Stimulated activated CD8-positive, alpha-beta memory T cell treated with anti-CD3 and anti-CD28 coated beads, Interleukin-12 subunit alpha, Interleukin-12 subunit beta, amount 100 ng/mL, for 1 hour (primary cell): ENCODE results near the gene IL18R1.
"Not testable (repeated sequence)": the region's sequence is repeated elsewhere in the genome, so short reads cannot be mapped to it uniquely, and the experiment has no call there.

Source experiments
- DNase-seq: peaks from one replicate; pipeline ENCODE4 v3.0.0-alpha.2; 2020; ENCODE audit warnings: low read depth

Gene IL18R1, protein sequence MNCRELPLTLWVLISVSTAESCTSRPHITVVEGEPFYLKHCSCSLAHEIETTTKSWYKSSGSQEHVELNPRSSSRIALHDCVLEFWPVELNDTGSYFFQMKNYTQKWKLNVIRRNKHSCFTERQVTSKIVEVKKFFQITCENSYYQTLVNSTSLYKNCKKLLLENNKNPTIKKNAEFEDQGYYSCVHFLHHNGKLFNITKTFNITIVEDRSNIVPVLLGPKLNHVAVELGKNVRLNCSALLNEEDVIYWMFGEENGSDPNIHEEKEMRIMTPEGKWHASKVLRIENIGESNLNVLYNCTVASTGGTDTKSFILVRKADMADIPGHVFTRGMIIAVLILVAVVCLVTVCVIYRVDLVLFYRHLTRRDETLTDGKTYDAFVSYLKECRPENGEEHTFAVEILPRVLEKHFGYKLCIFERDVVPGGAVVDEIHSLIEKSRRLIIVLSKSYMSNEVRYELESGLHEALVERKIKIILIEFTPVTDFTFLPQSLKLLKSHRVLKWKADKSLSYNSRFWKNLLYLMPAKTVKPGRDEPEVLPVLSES

GRCh38 chr2:102355526-102356380 is at the start of gene IL18R1:
Gene IL18R1, plus strand, starts transcription at chr2:102355796. Its CDS starts 6,865 bp downstream, at chr2:102362661.
- DNase-seq = peak; percentile 36

DNA sequence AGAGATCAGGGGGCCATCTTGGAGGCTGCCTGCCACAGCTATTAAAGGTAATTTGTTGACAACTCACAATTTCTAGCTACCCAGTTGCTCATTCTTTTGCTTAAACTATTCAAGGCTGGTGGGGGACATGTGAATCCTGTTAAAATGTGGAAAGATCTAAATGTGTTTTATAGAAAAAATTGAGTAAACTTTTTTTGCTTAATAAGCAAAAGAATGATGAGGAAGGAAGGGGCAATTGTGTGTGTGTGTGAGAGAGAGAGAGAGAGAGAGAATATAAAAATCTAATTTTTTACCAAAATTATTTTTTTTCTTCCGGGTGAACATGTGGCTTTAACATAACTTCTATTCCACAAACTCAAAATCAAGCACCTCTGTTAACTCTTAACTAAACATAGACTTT is 49.5 kb upstream of the IL18R1 start:
- DNase-seq = no peak

DNA sequence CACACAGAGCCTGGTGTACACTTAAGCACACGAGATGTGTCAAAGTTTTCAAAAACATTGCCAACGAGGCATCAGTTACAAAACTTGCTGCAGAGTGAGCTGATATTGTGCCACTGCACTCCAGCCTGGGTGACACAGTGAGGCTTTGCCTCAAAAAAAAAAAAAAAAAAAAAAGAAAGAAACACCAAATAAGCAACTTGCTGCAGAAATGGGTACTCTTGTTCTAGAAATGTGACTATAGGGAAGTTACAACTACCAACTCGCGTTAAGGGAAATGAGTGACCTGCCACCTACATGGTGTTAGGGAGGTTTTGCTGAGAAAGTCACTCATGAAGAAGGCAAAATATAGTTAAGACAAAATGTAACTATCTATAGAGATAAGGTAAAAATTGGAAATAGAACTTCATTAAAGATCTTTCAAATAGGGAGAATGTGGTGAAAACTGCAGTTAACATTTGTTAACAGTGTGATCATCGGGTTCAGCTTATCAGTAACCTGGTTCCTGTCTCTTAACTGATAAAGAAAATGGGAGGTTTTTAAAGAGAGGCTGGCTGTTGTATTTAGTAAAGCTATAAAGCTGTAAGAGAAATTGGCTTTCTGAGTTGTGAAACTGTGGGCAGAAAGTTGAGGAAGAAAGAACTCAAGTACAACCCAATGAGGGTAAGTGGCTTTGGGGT is 44.5 kb upstream of the IL18R1 start, which contains the start of gene IL1RL1:
IL1RL1 (plus strand) TSS at position 600 of the 677 bp plus-strand sequence. CDS start 26,702 bp downstream, outside the sequence.
- no peak for DNase-seq

- no peak for DNase-seq
Measured at GRCh38 chr2:102313025-102313424, 42.6 kb upstream of the IL18R1 start.

DNA sequence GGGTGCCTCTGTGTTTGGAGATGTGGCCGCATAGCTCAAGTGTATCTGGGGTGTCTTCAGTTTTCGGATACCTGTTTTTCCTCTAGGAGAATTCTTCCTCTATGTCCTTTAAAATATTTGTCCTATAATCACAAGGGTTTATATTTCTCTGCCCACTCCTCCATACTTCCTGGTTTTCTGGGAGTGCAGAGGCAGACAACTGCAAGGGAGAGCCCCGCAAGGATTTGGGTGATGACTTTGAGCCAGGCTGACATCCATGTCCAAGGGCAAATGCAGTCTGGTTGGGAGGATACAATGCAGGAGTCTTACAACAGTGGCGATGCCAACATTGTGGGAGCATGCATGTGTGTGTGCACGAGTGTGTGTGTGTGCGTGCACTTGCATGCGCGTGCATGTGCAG is 42.1 kb upstream of the IL18R1 start:
- no peak for DNase-seq

GRCh38 chr2:102313950-102314349 is 41.6 kb upstream of the IL18R1 start:
- no peak for DNase-seq

- no peak for DNase-seq
Measured at GRCh38 chr2:102315921-102316320, 39.7 kb upstream of the IL18R1 start.

DNA sequence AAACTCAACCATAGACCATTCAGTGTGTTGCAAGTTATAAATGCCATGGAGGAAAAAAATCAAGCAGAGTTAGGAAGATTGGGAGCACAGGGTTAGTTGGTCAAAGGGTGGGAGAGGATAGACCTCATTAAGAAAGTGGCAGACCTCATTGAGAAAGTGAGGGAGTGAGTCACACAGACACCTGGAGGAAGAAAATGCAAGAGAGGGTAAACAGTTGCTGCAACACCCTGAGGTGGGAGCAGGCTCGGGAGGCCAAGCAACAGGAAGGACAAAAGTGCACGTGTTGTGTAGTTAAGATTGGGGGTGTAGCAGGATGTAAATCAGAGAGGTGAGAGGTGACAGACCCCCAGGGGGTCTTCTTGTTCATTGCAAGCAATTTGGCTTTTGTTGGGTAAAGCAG is 37.9 kb upstream of the IL18R1 start:
- no peak for DNase-seq

- no peak for DNase-seq
Measured at GRCh38 chr2:102318437-102318836, 37.2 kb upstream of the IL18R1 start.

DNA sequence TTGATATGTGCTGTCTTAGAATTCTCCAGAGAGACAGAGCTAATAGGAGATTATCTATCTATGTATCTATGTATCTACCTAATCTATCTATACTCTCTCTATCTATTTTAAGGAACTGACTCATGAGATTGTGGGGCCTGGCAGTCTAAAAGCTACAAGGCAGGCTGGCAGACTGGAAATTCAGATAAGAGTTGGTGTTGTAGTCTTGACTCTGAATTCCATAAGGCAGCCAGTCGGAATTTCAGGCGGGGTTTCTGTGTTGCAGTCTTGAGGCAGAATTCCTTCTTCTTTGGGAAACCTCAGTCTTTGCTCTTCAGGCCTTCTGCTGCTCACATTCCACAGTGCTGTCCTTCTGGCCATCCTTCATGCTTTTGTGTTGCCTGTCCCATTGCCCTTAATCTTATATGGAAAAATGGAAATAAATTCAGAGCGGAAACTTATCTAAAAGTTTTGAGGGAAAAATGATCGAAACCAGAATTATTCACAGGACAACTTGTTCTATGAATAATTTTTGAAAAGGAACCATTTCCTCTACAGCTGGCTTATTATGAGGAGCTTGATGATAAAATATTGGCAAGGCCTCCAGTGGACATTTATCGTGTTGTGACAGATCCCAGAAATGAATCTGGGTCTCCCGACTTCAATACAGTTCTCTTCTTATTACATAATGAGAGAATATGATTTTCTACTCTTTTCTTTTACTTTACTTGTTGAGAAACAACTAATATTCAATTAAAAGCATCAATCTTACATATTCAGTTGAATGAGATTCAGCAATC is 33.5 kb upstream of the IL18R1 start:
- no peak for DNase-seq

DNA sequence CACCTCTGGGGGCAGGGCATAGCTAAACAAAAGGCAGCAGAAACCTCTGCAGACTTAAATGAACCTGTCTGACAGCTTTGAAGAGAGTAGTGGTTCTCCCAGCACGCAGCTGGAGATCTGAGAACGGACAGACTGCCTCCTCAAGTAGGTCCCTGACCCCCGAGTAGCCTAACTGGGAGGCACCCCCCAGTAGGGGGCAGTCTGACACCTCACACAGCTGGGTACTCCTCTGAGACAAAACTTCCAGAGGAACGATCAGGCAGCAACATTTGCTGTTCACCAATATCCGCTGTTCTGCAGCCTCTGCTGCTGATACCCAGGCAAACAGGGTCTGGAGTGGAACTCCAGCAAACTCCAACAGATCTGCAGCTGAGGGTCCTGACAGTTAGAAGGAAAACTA is 30.7 kb upstream of the IL18R1 start:
- not testable (repeated sequence) for DNase-seq

GRCh38 chr2:102331311-102331980 is 24.1 kb upstream of the IL18R1 start:
- no peak for DNase-seq

- DNase-seq = no peak
Measured at GRCh38 chr2:102334486-102334885, 21.1 kb upstream of the IL18R1 start.

DNA sequence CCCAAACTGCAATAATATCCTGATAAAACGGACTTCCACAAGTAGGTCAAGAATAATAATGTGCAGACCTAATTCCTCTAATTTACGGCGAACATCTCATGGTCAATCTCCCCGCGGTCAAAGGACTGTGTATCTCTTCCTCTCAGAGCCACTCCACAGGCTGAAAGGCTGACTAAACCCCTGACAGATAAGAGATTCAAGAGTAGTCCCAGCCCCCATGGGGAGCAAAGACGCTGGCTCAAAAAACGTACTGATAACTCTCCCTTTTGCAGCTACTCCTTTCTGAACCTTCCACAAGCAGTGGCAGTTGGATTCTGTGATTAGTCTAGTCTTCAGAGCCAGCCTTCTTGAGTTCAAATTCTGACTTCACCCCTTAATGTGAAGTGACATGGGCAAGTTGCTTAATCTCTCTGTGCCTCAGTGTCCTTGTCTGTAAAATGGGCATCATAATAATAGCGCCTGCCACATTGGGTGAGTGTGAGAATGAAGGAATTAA is 19.7 kb upstream of the IL18R1 start:
- no peak for DNase-seq

DNA sequence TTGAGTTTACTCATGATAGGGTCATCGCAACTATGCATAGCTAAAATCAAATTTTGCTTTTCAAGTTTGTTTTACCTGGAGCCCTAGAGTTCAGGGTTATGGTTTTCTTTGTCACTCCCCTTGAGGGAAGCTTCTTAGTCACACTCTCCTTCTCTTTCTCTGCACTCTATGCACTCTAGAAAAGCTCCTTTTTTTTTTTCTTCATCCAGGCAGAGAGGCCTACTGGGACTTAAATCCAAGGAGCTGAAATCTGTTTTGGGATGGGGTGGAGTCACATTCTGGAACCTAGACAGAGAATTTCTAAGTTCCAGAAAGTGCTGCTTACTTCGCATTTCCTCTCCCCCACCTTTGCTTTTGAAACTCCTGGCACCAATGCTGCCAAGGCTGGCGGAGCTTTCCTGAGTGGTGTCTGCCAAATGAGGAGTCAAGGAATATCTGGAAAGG is 19.1 kb upstream of the IL18R1 start:
- no peak for DNase-seq

DNA sequence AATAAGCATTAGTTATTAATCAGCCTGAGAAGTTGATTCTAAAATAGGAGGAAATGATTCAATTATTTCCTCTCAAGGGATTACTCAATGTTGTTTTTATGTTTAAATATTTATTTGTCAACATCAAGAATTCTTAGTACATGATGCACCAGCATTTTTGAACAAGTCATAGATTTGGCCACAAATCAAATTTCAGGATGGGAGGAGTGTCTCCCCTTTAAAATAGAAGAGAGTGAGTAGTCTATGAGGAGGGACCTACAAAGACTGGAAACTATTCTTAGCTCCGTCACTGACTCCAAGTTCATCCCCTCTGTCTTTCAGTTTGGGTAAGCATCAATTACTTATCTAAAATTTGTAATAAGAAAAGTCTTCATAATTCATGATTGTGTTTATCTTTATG is 18.6 kb upstream of the IL18R1 start:
- DNase-seq = no peak

DNA sequence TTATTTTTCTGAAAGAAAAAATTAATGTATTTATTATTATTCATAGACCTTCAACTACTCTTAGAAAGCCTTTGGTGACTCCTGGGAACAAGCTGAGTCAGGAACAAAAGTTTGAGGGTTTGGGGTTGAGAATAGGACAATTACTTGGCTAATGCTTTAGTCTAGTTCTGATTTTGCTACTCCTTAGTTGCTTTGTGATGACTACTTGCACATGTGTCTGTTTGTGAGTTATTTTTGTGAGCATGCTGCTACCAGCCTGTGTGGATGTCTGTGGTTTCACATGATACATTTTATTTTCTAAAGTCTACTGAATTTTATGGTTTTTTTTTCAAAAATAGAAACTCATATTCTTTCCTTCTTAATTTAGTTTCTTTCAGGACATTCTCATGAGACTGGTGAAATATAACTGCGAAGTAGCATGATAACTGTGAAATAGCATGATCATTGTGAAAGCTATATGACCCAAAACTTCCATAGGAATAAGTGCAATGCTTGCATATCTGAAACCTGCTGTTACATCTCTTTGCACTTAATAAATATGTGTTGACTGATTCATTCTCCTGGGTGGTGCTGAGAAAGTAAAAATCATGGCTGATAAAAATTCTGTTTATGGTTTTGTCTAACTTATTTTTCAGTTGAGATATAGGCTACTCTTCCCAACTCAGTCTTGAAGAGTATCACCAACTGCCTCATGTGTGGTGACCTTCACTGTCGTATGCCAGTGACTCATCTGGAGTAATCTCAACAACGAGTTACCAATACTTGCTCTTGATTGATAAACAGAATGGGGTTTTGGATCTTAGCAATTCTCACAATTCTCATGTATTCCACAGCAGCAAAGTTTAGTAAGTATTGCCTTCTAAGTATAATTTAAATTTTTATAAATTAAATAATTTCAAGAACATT is 17.9 kb upstream of the IL18R1 start:
- DNase-seq = no peak

GRCh38 chr2:102340778-102341177 is 14.8 kb upstream of the IL18R1 start:
- DNase-seq = no peak

DNA sequence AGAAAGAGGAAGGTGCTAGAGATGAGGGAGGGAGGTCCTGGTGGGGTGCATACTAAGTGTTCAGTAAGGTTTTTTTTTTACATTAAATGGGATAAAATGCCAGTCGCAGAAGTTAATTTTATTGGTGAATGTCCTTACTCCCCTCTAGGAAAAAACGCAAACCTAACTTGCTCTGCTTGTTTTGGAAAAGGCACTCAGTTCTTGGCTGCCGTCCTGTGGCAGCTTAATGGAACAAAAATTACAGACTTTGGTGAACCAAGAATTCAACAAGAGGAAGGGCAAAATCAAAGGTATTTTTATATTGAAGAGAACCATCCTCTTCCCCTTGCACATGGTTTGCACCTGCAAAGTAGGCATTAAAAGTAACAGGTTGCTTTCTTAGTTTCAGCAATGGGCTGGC is 12.7 kb upstream of the IL18R1 start:
- no peak for DNase-seq
